Upper lobe of right lung (tissue), 1 donor: ENCODE data around the gene STOX2. TPM values are rescaled to one million over a fixed set of nuclear protein-coding genes. Genes with fewer than 3 reads are reported as not detected.

Experiments used
- ATAC-seq: fragments of 200-7000 bp; cut with Tn5 transposase; one replicate; pipeline ENCODE4 v1.9.1; 2020; ENCODE audit warnings: mild to moderate bottlenecking, moderate library complexity
- DNase-seq: peaks from one replicate; pipeline ENCODE4 v3.0.0-alpha.2; 2020
- H3K27ac ChIP-seq: fragments of 200-600 bp; one replicate; pipeline ENCODE4 v1.8.0; 2022
- H3K27me3 ChIP-seq: fragments of 200-600 bp; one replicate; pipeline ENCODE4 v1.8.0; 2022; ENCODE audit warnings: mild to moderate bottlenecking
- H3K36me3 ChIP-seq: fragments of 200-600 bp; one replicate; pipeline ENCODE4 v1.8.0; 2022
- H3K4me1 ChIP-seq: fragments of 200-600 bp; one replicate; pipeline ENCODE4 v1.8.0; 2022
- H3K4me3 ChIP-seq: fragments of 200-600 bp; one replicate; pipeline ENCODE4 v1.8.0; 2022; ENCODE audit warnings: mild to moderate bottlenecking
- H3K9me3 ChIP-seq: fragments of 200-600 bp; one replicate; pipeline ENCODE4 v1.8.0; 2022
- CTCF ChIP-seq: fragments of 200-600 bp; IDR thresholded peaks from one replicate; pipeline ENCODE4 v1.8.0; 2022; ENCODE audit warnings: antibody characterized with exemption
- intact Hi-C: fragments of 100-400 bp; cut with DNase I; formaldehyde crosslinking; loops from one replicate; pipeline ENCODE4 v1.11.0; 2022
- total RNA-seq: library from RNA; stranded (reverse); fragmentation: NEBNext Ultra II Directional; extraction: Animal tissue kit (Norgen Biotek cat#: 25700); gene quantifications from one replicate; pipeline ENCODE4 v1.2.1, GENCODE V29; 2021
- donor health status: DM: no; HTN: yes; CAD: no; lungs with severe emphysema.

STOX2 gene
- total RNA-seq, 1 donor from 2014 or later: 12.9 TPM

GRCh38 chr4:183909187-183909586 lies 4.1 kb downstream of the STOX2 start:
- no peak overlapping the region for H3K4me3 ChIP-seq

GRCh38 chr4:183909801-183910200 lies 4.7 kb downstream of the STOX2 start:
- no peak for TF ChIP-seq CTCF
- intact Hi-C loops: no loop called here
- Histone ChIP-seq H3K27ac (no peak overlapping the region), H3K4me1 (peaks cover 7% of the 10 kb centered on the region), H3K9me3 (no peaks in the 10 kb centered on the region), H3K4me3 (no peak overlapping the region), H3K36me3 (no peaks in the 10 kb centered on the region), H3K27me3 (no peaks in the 10 kb centered on the region)
- ATAC-seq (no peak), DNase-seq (no peak)

More at GRCh38 chr4:183909187-183909586, 4.1 kb downstream of the STOX2 start:
- DNase-seq (no peak), ATAC-seq (no peak)
- no peak for TF ChIP-seq CTCF
- peaks cover 7% of the 10 kb centered on the region for H3K4me1 ChIP-seq
- no peaks in the 10 kb centered on the region for H3K27me3 ChIP-seq
- H3K9me3 ChIP-seq: no peaks in the 10 kb centered on the region
- no peaks in the 10 kb centered on the region for H3K36me3 ChIP-seq
- intact Hi-C loops: no loop called here
- no peak overlapping the region for H3K27ac ChIP-seq

GRCh38 chr4:183912585-183912984 lies 7.5 kb downstream of the STOX2 start:
- no peak for ATAC-seq
- Histone ChIP-seq H3K9me3 (no peaks in the 10 kb centered on the region), H3K36me3 (no peaks in the 10 kb centered on the region), H3K4me3 (no peak overlapping the region), H3K27ac (no peak overlapping the region), H3K4me1 (no peaks in the 10 kb centered on the region), H3K27me3 (no peaks in the 10 kb centered on the region)
- intact Hi-C loops: no loop called here
- no peak for DNase-seq
- TF ChIP-seq CTCF: no peak

- no peak for DNase-seq
- Histone ChIP-seq H3K36me3 (no peaks in the 10 kb centered on the region), H3K9me3 (no peaks in the 10 kb centered on the region), H3K27ac (no peak overlapping the region), H3K4me3 (no peak overlapping the region), H3K4me1 (no peaks in the 10 kb centered on the region), H3K27me3 (no peaks in the 10 kb centered on the region)
- ATAC-seq: no peak
- no peak for TF ChIP-seq CTCF
- intact Hi-C loops: no loop called here
Measured at GRCh38 chr4:183915976-183916375, 10.9 kb downstream of the STOX2 start.

GRCh38 chr4:183918696-183919095 lies 13.6 kb downstream of the STOX2 start:
- no peak overlapping the region for H3K4me3 ChIP-seq
- no peaks in the 10 kb centered on the region for H3K36me3 ChIP-seq
- no peak for TF ChIP-seq CTCF
- intact Hi-C loops: no loop called here
- no peak for DNase-seq
- no peaks in the 10 kb centered on the region for H3K9me3 ChIP-seq
- no peaks in the 10 kb centered on the region for H3K27me3 ChIP-seq
- no peaks in the 10 kb centered on the region for H3K4me1 ChIP-seq
- H3K27ac ChIP-seq: no peak overlapping the region
- no peak for ATAC-seq

GRCh38 chr4:183919141-183919540 lies 14.0 kb downstream of the STOX2 start:
- DNase-seq (no peak), ATAC-seq (peak; percentile 55)
- Histone ChIP-seq H3K9me3 (no peaks in the 10 kb centered on the region), H3K27ac (no peak overlapping the region), H3K36me3 (no peaks in the 10 kb centered on the region), H3K4me1 (no peaks in the 10 kb centered on the region), H3K4me3 (no peak overlapping the region), H3K27me3 (no peaks in the 10 kb centered on the region)
- intact Hi-C loops: no loop called here
- TF ChIP-seq CTCF: no peak
